GM21515 (cell line): ENCODE data around the gene KLC1.

ENCODE experiments used
- ATAC-seq: cut with Tn5 transposase; IDR thresholded peaks from one replicate; pipeline ENCODE4 v1.9.1; 2021; ENCODE audit not compliant: unreplicated experiment

The KLC1 gene

DNA sequence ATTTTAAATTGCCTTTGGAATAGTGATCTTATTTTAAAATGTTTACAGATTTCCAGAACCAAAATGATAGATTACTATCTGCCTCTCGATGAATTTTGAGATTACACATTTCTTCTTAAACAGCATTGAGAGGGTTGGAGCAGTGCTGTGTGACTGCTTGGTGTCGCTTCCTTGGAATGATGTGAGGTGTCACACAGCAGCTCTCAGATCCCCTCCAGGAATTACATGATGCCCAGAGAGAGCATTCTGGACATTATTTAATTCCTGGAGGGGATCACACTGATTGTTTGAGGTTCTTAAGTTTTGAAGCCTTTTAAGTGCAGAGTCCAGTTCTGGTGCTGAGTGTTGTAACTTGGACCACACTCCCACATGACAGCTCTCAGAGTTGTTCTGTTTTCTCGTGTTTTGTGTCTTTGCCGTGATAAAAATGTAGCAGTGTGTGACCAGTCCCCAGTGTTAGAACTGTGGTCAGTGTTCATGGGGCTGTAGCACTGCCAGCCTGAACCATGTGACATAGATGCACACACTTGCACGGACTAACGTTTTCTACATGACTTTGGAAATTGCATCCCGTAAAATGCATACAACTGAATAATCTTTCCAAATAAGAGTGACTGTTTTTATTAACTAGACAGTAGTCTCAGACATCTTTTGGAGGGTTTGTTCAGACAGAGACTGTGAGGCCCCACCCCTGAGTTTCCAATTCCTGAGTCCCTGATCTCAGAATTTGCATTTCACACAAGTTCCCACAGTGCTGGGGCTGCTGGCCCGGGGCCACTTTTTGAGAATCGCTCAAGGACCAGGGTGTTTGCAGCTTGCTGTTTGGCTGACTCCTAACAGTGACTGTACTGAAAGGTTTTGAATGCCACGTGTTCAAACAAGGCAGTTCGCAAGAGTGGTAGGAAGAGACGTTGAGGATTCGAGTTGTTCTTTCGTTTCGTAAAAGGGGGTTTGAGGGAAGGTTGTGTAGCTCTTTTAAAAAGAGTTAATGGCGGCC, 60.2 kb downstream of the KLC1 start:
- ATAC-seq: no peak

- no peak for ATAC-seq
Measured at GRCh38 chr14:103690332-103690731, 61.3 kb downstream of the KLC1 start.

- peak; percentile 68 for ATAC-seq
Measured at GRCh38 chr14:103691655-103692054, 62.6 kb downstream of the KLC1 start.

DNA sequence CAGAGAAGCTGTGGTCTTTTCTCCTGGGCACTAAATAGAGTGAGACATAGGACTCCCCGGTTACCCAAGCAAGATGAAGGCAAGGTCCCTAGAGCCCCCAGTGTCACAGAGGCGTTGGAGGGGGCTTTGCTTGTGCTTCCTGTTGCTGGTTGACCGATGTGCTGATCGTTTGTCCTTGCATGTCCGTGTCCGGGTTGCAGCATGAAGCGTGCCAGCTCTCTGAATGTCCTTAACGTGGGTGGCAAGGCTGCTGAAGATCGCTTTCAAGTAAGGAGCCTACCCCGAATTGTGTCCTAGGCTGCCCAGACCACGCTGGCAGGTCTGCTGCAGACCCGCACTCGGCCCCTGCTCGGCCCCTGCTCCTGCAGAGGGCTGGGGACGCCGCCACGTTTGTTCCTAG, 63.1 kb downstream of the KLC1 start:
- peak; percentile 8 for ATAC-seq

DNA sequence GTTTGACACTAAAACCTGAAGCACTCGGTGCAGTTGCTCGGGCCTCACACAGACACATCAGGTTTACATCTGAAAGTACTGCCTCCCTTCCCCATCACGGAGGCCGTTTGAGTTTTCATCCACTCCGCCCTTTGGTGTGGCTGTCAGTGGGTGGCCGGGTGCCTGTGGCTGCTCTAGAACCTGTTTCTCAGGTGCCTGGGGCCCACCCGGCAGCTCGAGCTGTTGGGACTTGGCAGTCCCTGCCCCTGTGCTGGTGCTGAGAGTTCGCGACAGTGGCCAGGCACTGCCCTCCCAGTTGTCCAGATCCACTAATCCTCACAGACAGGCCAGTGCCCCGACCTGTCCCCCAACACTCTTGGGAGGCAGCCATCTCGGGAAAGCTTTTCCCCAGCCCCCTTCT, 63.9 kb downstream of the KLC1 start:
- ATAC-seq: no peak

DNA sequence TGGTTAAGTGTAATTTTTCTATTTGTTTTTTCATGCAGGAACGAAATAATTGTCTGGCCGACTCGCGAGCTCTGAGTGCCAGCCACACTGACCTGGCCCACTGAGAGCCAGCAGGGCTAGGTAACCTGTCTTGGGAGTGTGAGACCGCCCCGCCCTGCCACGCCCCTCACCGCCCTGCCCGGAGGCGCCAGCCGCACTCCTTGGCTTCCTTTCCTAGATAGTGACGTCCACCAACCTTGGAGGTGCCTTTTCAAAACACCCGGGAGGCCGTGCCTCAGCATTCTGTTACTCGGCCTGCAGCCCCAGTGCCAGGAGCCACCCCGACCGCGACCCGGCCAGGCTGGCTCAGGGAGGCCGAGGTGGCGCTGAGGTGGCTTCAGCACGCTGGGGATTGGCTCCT, 64.5 kb downstream of the KLC1 start:
- no peak for ATAC-seq

DNA sequence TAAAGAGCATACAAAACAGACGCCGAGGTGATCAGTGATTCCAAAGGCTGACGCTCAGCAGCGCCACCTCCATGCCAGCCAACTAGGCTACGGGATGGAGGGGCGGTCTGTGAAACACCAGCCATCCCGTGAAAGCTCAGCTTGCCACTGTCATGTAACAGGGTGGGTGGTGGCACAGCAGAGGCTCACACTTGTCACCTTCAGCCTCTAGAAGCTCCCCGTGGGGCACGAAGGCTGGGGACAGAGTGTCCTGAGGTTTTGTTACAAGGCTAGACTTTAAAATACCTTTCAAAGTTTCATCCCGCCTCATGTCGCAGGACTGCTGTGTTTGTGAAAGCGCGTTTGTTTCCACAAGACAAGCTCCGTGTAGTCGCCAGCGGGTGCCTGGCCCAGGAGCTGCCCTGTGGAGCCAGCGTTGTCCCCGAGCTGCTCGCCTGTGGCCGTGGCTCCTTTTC, 65.6 kb downstream of the KLC1 start:
- no peak for ATAC-seq

- no peak for ATAC-seq
Measured at GRCh38 chr14:103695296-103696069, 66.5 kb downstream of the KLC1 start.

GRCh38 chr14:103696070-103696402, 67.0 kb downstream of the KLC1 start:
- no peak for ATAC-seq

GRCh38 chr14:103696466-103697071, 67.6 kb downstream of the KLC1 start:
- no peak for ATAC-seq

DNA sequence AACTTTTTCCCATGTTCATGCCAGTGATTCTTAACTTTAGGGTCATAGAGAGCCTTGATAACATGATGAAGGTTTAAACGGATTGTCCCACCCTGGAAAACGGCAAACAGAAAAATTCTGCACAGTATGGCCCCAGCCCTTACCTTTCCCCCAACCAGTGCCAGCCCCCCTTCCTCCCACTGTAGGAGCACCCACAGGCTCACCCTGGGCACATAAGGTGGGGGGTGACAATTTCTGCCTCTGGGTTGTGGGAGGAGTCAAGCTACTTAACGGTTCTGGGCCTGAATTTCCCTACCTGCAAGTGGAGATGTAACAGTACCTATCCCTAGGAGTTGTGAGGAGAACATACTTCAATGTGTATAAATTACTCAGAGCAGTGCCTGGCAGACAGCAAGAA, 68.2 kb downstream of the KLC1 start:
- ATAC-seq: no peak

- ATAC-seq: no peak
Measured at GRCh38 chr14:103697603-103698379, 68.8 kb downstream of the KLC1 start.

DNA sequence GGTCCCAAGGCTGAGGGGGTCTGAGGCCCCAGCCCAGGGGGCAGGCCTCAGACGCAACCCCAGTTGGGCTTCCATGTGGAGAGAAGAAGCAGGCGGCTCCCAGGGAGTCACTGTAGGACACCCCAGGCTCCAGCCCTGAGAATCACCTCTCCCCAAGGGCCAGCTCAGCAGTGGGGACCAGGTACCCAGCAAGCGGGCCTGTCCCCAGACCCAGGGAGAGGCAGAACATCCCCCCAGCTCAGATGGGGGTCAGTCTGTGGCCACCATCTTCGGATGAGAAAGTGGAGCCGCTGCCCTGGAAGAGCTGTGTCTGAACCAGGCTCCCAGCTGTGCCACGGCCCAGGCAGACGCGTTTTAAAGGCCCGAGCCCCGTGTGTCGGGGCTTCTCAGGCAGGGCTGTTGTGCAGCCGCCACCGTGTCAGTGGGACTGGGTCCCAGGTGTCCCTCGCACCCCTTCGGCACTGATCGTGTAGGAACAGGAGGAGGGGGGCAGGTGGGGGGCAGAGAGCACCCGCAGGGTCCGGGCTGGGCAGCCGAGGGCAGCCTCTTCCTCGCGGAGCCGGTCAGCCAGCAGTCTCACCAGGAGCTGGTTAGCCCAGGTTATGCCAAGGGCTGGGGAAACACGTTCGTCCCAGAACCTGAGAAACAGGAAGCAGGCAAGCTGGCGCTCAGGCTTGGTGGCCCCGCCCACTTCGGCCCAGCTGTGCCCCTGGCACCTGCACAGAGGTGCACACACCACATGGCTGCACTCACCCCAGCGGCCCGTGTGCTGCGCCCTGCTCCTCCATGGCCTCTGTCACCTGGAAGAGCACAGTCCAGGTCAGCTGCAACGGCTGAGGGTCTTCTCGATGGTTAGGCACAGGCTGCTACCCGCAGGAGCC, 69.6 kb downstream of the KLC1 start:
- ATAC-seq: no peak

- ATAC-seq: no peak
Measured at GRCh38 chr14:103699261-103699661, 70.2 kb downstream of the KLC1 start.

DNA sequence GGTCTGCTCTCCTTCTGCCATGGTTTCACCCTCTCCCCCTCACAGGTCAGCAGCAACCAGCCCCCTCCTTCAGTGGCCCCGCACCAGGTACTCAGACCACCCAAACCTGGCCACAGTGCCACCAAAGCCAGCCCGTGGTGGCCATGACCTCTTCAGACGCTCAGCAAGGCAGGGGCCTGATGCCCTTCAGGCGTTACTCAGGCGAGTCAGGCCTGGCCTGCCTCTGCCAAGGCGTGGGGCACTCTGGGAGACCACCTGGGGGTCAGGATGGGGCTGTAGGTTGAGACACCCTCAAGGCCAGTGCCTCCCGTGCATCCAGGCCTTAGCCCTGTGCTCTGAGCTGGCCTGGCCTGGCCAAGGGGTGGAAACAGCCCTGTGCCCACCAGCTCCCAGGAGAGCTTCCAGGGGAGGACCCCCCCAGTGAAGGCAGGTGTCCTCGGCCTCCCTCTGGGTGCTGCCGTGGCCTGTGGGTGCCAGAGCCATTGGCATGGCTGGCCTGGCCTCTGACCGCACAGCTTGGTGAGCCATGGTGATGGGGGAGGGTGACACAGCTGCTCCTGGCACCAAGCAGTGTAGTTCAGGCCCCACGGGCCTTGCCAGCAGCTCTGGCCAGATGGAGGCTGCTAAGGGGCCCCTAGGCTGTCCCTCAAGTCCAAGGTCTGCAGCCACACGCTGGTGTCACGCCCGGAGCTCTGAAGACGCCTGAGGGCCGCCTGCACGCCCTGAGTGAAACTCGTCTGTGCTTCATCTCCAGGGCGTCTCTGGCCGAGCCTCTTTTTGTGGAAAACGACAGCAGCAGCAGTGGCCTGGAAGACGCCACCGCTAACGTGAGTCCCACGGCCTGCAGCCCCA, 71.1 kb downstream of the KLC1 start:
- ATAC-seq: no peak

DNA sequence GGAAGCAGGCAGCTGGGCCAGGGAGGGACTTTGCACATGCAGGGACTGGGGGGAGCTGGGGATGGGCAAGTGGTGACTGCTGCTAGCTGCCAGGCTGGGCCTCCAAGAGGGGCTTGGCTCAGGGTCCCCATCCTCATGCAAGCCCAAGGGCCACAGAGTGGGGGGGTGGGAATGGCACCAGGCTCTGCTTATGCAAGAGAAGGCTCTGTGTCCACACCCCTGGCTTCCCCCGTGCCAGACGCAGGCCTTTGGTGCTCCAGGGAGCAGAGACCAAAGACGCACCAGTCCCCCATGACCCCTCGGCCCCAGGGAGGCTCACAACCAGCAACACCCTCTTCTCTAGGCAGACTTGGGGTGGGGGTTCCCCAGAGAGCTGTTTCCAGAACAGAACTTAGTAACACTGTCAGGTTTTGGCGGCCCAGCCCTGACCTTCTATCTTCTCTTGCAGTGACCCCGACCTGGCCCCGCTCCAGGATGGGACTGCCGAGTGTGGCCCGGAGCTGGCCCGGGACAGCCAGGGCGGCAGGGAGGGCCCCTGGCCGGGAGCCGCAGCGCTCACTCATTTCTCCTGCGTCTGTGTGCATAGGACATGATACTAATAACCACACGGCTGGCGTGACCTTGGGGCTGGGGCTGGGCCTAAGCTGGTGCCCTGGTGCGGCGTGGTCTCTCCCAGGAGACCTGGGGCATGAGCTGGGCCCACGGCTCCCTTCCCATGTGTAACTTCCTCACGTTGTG, 71.9 kb downstream of the KLC1 start:
- no peak for ATAC-seq

DNA sequence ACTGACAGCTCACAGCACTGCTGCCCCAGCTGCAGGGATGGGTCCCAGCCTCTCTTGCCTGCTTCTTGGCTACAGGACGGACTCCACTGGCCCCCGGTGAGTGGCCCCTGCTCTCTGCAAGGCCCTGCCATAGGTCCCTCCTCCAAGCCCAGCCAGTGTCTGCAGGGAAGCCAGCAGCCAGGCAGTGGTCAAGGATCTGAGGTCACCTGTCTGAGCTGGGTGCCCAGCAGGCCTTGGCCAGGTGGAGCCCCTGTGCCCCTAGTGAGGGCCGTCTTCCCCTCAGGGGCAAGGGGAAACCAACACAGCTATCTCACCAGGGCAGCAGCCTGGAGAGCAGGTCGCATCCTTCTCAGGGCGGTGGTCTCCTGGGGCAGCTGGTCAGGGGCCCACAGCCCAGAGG, 73.1 kb downstream of the KLC1 start:
- no peak for ATAC-seq
